C4-2B (cell line): ENCODE data around the gene RGSL1.

Experiments used
- ZFX ChIP-seq: fragments of 450-650 bp; IDR thresholded peaks from 2 replicates; pipeline ENCODE4 v1.6.1; 2017
- TF ChIP-seq, protein P1 (sequence below): fragments of 450-650 bp; conservative IDR thresholded peaks from 2 replicates; pipeline ENCODE4 v1.5.1; 2017; ENCODE audit warnings: mild to moderate bottlenecking

DNA sequence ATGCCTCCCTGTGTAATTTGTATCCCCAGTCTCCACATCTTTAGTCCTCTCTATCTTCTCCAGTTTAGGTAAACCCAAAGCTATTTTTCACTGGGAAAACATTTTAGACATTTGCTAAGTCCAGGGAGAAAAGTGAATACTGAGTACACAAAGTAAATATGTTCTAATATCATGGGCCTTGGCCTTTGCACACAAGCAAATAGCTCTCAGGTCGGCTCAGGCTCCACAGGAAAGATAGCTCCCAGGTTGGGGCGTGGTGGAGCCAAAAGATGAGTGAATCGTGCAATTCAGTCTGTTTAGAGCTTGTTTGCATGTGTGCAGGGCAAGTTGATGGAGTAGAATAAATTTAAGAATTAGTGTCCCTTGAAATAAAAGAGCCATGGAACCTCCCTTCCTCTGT lies 7.9 kb downstream of the RGSL1 start:
- TF ChIP-seq, protein P1, sequence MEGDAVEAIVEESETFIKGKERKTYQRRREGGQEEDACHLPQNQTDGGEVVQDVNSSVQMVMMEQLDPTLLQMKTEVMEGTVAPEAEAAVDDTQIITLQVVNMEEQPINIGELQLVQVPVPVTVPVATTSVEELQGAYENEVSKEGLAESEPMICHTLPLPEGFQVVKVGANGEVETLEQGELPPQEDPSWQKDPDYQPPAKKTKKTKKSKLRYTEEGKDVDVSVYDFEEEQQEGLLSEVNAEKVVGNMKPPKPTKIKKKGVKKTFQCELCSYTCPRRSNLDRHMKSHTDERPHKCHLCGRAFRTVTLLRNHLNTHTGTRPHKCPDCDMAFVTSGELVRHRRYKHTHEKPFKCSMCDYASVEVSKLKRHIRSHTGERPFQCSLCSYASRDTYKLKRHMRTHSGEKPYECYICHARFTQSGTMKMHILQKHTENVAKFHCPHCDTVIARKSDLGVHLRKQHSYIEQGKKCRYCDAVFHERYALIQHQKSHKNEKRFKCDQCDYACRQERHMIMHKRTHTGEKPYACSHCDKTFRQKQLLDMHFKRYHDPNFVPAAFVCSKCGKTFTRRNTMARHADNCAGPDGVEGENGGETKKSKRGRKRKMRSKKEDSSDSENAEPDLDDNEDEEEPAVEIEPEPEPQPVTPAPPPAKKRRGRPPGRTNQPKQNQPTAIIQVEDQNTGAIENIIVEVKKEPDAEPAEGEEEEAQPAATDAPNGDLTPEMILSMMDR: no peak
- TF ChIP-seq ZFX: no peak
